Endothelial cell of umbilical vein (primary cell): Measurements from ENCODE around the gene OCA2. TPM values are rescaled to one million over a fixed set of nuclear protein-coding genes. Genes with fewer than 3 reads are reported as not detected.

Experiments
- BruUV-seq: library from RNA; stranded (reverse); fragments of 400-500 nt; replicated peaks from 2 replicates; lab custom pipeline; 2021; lab: Mats Ljungman, UMichigan
- CTCF ChIA-PET: fragments of 300-600, 350-600 bp; sonication (Branson Sonifier 250); formaldehyde crosslinking; loops from one replicate; lab custom pipeline; 2021; ENCODE audit warnings: antibody characterized with exemption, inconsistent platforms; lab: Charles Lee
- POLR2A ChIA-PET: fragments of 300-600, 350-600 bp; sonication (Branson Sonifier 250); formaldehyde crosslinking; loops from one replicate; lab custom pipeline; 2021; ENCODE audit warnings: antibody characterized with exemption, inconsistent platforms; lab: Charles Lee
- DNase-seq: peaks from one replicate; pipeline ENCODE4 v3.0.0-alpha.2; 2011; ENCODE audit warnings: low read depth, low spot score
- FAIRE-seq: peaks from 2 replicates; lab custom pipeline; 2011; peaks lifted over from hg19 to GRCh38; lab: Jason Lieb, UNC
- H2AFZ ChIP-seq: 2 replicates; pipeline ENCODE4 v1.6.0; 2012; ENCODE audit warnings: low read depth, low read length, control low read depth, inconsistent platforms
- H3K27ac ChIP-seq: 2 replicates; pipeline ENCODE4 v1.5.1; 2011; ENCODE audit warnings: low read depth, mild to moderate bottlenecking, control low read depth, low read length, moderate library complexity; ENCODE audit not compliant: insufficient read depth
- H3K27me3 ChIP-seq, 2 experiments: 2 replicates each; pipeline versions ENCODE4 v1.6.0 to v1.6.1; 2011; ENCODE audit warnings: low read length in 2 of 2, mixed read lengths in 1 of 2; ENCODE audit not compliant: control insufficient read depth in 2 of 2, insufficient read depth in 2 of 2
- H3K36me3 ChIP-seq, 2 experiments: 2 replicates in 1 of 2; 3 replicates in 1 of 2; pipeline ENCODE4 v1.5.1; 2011; ENCODE audit warnings: low read length in 2 of 2, mild to moderate bottlenecking in 1 of 2, moderate library complexity in 1 of 2; ENCODE audit not compliant: control insufficient read depth in 2 of 2, insufficient read depth in 2 of 2; ENCODE audit errors: extremely low read depth in 1 of 2
- H3K4me1 ChIP-seq: 3 replicates; pipeline ENCODE4 v1.5.1; 2011; ENCODE audit warnings: mild to moderate bottlenecking, low read length; ENCODE audit not compliant: control insufficient read depth, insufficient read depth; ENCODE audit errors: extremely low read depth
- H3K4me2 ChIP-seq: 2 replicates; pipeline ENCODE4 v1.6.1; 2011; ENCODE audit warnings: low read length, control low read depth, mixed read lengths; ENCODE audit not compliant: insufficient read depth
- H3K4me3 ChIP-seq, 3 experiments: fragments of 200-600 bp in 1 of 3; sonication (generic), shearing (Covaris generic) in 1 of 3; replicated peaks in 1 of 3; 2 replicates each; pipeline ENCODE4 v1.5.1; 2011 to 2016; ENCODE audit warnings: control low read depth in 3 of 3, low read length in 3 of 3, mild to moderate bottlenecking in 2 of 3, inconsistent platforms in 1 of 3, low read depth in 1 of 3, moderate library complexity in 1 of 3; ENCODE audit not compliant: insufficient read depth in 1 of 3
- H3K79me2 ChIP-seq: 2 replicates; pipeline ENCODE4 v1.6.0; 2012; ENCODE audit warnings: low read length, inconsistent platforms; ENCODE audit not compliant: control insufficient read depth, insufficient read depth
- H3K9ac ChIP-seq: replicated peaks from 2 replicates; pipeline ENCODE3; 2011; ENCODE audit warnings: low read length, control low read depth; ENCODE audit not compliant: insufficient read depth; ENCODE audit errors: extremely low read depth
- H3K9me1 ChIP-seq: replicated peaks from 3 replicates; pipeline ENCODE4 v1.6.0; 2011; ENCODE audit warnings: mild to moderate bottlenecking, low read length; ENCODE audit not compliant: control insufficient read depth, insufficient read depth; ENCODE audit errors: extremely low read depth
- H3K9me3 ChIP-seq: replicated peaks from 2 replicates; pipeline ENCODE4 v1.5.1; 2012; ENCODE audit warnings: low read length, inconsistent platforms; ENCODE audit not compliant: control insufficient read depth, insufficient read depth
- H4K20me1 ChIP-seq: replicated peaks from 2 replicates; pipeline ENCODE3; 2011; ENCODE audit warnings: mild to moderate bottlenecking, low read length; ENCODE audit not compliant: control insufficient read depth, insufficient read depth; ENCODE audit errors: extremely low read depth
- EZH2 ChIP-seq: IDR thresholded peaks from 2 replicates; pipeline ENCODE4 v1.6.1; 2012; ENCODE audit warnings: borderline replicate concordance, low read depth, mild to moderate bottlenecking, moderate library complexity, low read length, inconsistent platforms; ENCODE audit not compliant: severe bottlenecking
- FOS ChIP-seq: IDR thresholded peaks from 2 replicates; pipeline ENCODE4 v1.6.1; 2011; ENCODE audit warnings: mild to moderate bottlenecking, low read length, moderate library complexity, borderline replicate concordance; ENCODE audit not compliant: insufficient read depth
- GATA2 ChIP-seq: IDR thresholded peaks from 2 replicates; pipeline ENCODE4 v1.7.0; 2011; ENCODE audit warnings: low read depth, mild to moderate bottlenecking, moderate library complexity, mixed read lengths, low read length; ENCODE audit not compliant: insufficient read length, insufficient read depth
- JUN ChIP-seq: IDR thresholded peaks from 2 replicates; pipeline ENCODE4 v1.6.1; 2011; ENCODE audit warnings: borderline replicate concordance, low read depth; ENCODE audit not compliant: insufficient read length, insufficient read depth
- MYC ChIP-seq: IDR thresholded peaks from one replicate; pipeline ENCODE4 v1.6.1; 2011; ENCODE audit warnings: mild to moderate bottlenecking, low read depth, low read length
- POLR2A ChIP-seq: IDR thresholded peaks from 2 replicates; pipeline ENCODE4 v1.6.1; 2012; ENCODE audit warnings: low read depth, mild to moderate bottlenecking, control low read depth, low read length
- POLR2AphosphoS5 ChIP-seq: IDR thresholded peaks from 2 replicates; pipeline ENCODE4 v1.6.1; 2012; ENCODE audit warnings: low read depth, mild to moderate bottlenecking, control low read depth, low read length, moderate library complexity; ENCODE audit not compliant: insufficient read depth
- dilution Hi-C: fragments of 300-500 bp; cut with MboI; formaldehyde crosslinking; loops from one replicate; pipeline ENCODE4 v1.15.0; 2019; ENCODE audit warnings: low sequenced_read_pairs; ENCODE audit not compliant: extremely low pct_ligation_motif_present
- intact Hi-C: fragments of 100-400 bp; cut with micrococcal nuclease; formaldehyde crosslinking; loops from one replicate; pipeline ENCODE4 v1.10.0; 2022
- polyA plus RNA-seq, 4 experiments: library from polyadenylated mRNA; depleted of rRNA in 3 of 4; stranded (reverse) in 3 of 4; unstranded in 1 of 4; fragments of >200 nt; gene quantifications; 2 replicates each; pipeline versions ENCODE4 v1.2.1 to v1.2.3, GENCODE V29; 2011 to 2012; ENCODE audit warnings: missing spikeins in 1 of 4
- total RNA-seq: library from RNA; stranded (reverse); gene quantifications from 2 replicates; pipeline ENCODE4 v1.2.3, GENCODE V29; 2021
- TF ChIP-seq, protein P1 (sequence below): IDR thresholded peaks from 2 replicates; pipeline ENCODE4 v1.6.1; 2011; ENCODE audit not compliant: insufficient read depth, insufficient read length
- TF ChIP-seq, protein P2 (sequence below), 2 donors: IDR thresholded peaks; 1 replicate in 1 of 2; 2 replicates in 1 of 2; pipeline ENCODE4 v1.5.1; 2011; ENCODE audit warnings: low read length in 2 of 2, mild to moderate bottlenecking in 2 of 2, moderate library complexity in 2 of 2, control low read depth in 1 of 2, inconsistent platforms in 1 of 2, low read depth in 1 of 2; ENCODE audit not compliant: insufficient read depth in 1 of 2; ENCODE audit errors: extremely low read depth in 1 of 2

The OCA2 gene
- total and polyA plus RNA-seq, 2 donors (not counting 3 experiments of a cell fraction or from before 2014, with no cell fraction given) = not detected

DNA sequence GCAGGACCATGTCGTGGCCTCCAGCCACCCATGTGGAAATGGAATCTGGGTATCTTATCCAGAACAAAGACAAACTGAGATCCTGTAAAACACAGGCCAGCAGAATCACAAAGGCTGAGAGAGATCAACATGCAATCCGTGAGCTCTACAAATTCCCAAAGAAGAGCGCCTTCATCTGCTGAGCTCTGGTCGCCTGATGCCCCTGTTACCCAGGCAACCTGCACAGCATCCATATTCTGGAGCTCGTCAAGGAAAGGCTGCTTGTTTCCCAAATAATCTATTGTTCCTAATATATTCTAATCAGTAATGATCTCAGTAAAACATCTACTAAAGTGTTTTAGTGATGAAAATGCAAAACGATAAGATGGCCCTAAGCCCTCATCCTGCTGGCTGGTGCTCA, 133.6 kb downstream of the OCA2 start:
- Histone ChIP-seq H3K9me3 (peaks cover 6% of the 10 kb centered on the region), H3K4me2 (no peak overlapping the region), H3K9me1 (no peaks in the 10 kb centered on the region), H3K36me3 (no peaks in the 10 kb centered on the region), H3K27ac (no peak overlapping the region), H3K4me1 (no peaks in the 10 kb centered on the region), H2AFZ (no peak overlapping the region), H4K20me1 (no peaks in the 10 kb centered on the region), H3K79me2 (no peaks in the 10 kb centered on the region), H3K9ac (no peak overlapping the region), H3K27me3 (no peaks in the 10 kb centered on the region), H3K4me3 (no peak overlapping the region)
- no TSS peak for BruUV-seq
- no peak for FAIRE-seq
- dilution Hi-C loops (no loop called here), intact Hi-C loops (no loop called here)
- TF ChIP-seq, protein P1, sequence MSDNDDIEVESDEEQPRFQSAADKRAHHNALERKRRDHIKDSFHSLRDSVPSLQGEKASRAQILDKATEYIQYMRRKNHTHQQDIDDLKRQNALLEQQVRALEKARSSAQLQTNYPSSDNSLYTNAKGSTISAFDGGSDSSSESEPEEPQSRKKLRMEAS = no peak
- TF ChIP-seq POLR2A (no peak), GATA2 (no peak), MYC (no peak), FOS (no peak), POLR2AphosphoS5 (no peak), JUN (no peak), EZH2 (no peak)
- TF ChIP-seq, protein P2, sequence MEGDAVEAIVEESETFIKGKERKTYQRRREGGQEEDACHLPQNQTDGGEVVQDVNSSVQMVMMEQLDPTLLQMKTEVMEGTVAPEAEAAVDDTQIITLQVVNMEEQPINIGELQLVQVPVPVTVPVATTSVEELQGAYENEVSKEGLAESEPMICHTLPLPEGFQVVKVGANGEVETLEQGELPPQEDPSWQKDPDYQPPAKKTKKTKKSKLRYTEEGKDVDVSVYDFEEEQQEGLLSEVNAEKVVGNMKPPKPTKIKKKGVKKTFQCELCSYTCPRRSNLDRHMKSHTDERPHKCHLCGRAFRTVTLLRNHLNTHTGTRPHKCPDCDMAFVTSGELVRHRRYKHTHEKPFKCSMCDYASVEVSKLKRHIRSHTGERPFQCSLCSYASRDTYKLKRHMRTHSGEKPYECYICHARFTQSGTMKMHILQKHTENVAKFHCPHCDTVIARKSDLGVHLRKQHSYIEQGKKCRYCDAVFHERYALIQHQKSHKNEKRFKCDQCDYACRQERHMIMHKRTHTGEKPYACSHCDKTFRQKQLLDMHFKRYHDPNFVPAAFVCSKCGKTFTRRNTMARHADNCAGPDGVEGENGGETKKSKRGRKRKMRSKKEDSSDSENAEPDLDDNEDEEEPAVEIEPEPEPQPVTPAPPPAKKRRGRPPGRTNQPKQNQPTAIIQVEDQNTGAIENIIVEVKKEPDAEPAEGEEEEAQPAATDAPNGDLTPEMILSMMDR (IDR thresholded peaks at IDR 0.05; ENCODE audit: extremely low read depth in 1 of 2, insufficient read depth in 1 of 2, low read depth in 1 of 2, low read length in 2 of 2) = no peak
- ChIA-PET POLR2A (no interaction called here), CTCF (no interaction called here)
- DNase-seq = no peak
